WTC11 (cell line): ENCODE measurements around the gene CNTLN. TPM values are rescaled to one million over a fixed set of nuclear protein-coding genes. Genes with fewer than 3 reads are reported as not detected.

ENCODE experiments used
- ATAC-seq: fragments of 200-7000 bp; cut with Tn5 transposase; 2 replicates; pipeline ENCODE4 v1.10.0; 2021; ENCODE audit warnings: mild to moderate bottlenecking, moderate library complexity
- CTCF ChIA-PET: fragments of 300-600 bp; sonication (Branson Sonifier 250); formaldehyde crosslinking; loops from one replicate; lab custom pipeline; 2021; ENCODE audit warnings: antibody characterized with exemption; lab: Charles Lee
- POLR2A ChIA-PET: fragments of 350-600 bp; sonication (Branson Sonifier 250); formaldehyde crosslinking; loops from one replicate; lab custom pipeline; 2021; ENCODE audit warnings: antibody characterized with exemption; lab: Charles Lee
- DNase-seq: peaks from one replicate; pipeline ENCODE4 v3.0.0; 2021; ENCODE audit warnings: low spot score
- H3K27ac Mint-ChIP-seq: 2 replicates; pipeline ENCODE4 v1.8.0; 2021; ENCODE audit warnings: mixed read lengths
- H3K27me3 Mint-ChIP-seq: 2 replicates; pipeline ENCODE4 v1.8.0; 2021; ENCODE audit warnings: low read depth, mild to moderate bottlenecking, moderate library complexity, mixed read lengths
- H3K36me3 Mint-ChIP-seq: 2 replicates; pipeline ENCODE4 v1.8.0; 2021; ENCODE audit warnings: mixed read lengths
- H3K4me1 Mint-ChIP-seq: 2 replicates; pipeline ENCODE4 v1.8.0; 2022; ENCODE audit warnings: mixed read lengths
- H3K4me3 Mint-ChIP-seq: 2 replicates; pipeline ENCODE4 v1.8.0; 2021; ENCODE audit warnings: mild to moderate bottlenecking, moderate library complexity, mixed read lengths
- H3K9me3 Mint-ChIP-seq: 2 replicates; pipeline ENCODE4 v1.8.0; 2021; ENCODE audit warnings: mixed read lengths
- ARID4B ChIP-seq: sonication (generic); formaldehyde crosslinking; IDR thresholded peaks from 2 replicates; pipeline ENCODE4 v1.8.0; 2023; ENCODE audit warnings: missing genetic modification reagents, mild to moderate bottlenecking, borderline replicate concordance
- CREB1 ChIP-seq: sonication (generic); formaldehyde crosslinking; IDR thresholded peaks from 2 replicates; pipeline ENCODE4 v1.8.0; 2023; ENCODE audit warnings: mild to moderate bottlenecking, missing genetic modification reagents
- CTCF ChIP-seq: fragments of 200-600 bp; IDR thresholded peaks from 2 replicates; pipeline ENCODE4 v1.8.0; 2022; ENCODE audit warnings: antibody characterized with exemption
- E2F4 ChIP-seq: sonication (generic); formaldehyde crosslinking; IDR thresholded peaks from 2 replicates; pipeline ENCODE4 v1.8.1; 2022; ENCODE audit warnings: low read depth, mild to moderate bottlenecking, moderate library complexity, missing genetic modification reagents, borderline replicate concordance
- GABPB1 ChIP-seq: sonication (generic); formaldehyde crosslinking; IDR thresholded peaks from 2 replicates; pipeline ENCODE4 v1.8.1; 2023; ENCODE audit warnings: mild to moderate bottlenecking, missing genetic modification reagents
- GRHL2 ChIP-seq: fragments of 250-450 bp; sonication (Bioruptor Pico); IDR thresholded peaks from 2 replicates; pipeline ENCODE4 v1.8.0; 2022; ENCODE audit warnings: mild to moderate bottlenecking, moderate library complexity; ENCODE audit not compliant: insufficient replicate concordance, severe bottlenecking
- HMGA2 ChIP-seq: fragments of 250-450 bp; sonication (Bioruptor Pico); IDR thresholded peaks from 2 replicates; pipeline ENCODE4 v1.4.0; 2021; ENCODE audit warnings: mild to moderate bottlenecking, moderate library complexity
- IRF1 ChIP-seq: sonication (generic); formaldehyde crosslinking; IDR thresholded peaks from 2 replicates; pipeline ENCODE4 v1.8.0; 2023; ENCODE audit warnings: missing genetic modification reagents
- MXD4 ChIP-seq: fragments of 250-450 bp; sonication (Bioruptor Pico); IDR thresholded peaks from 2 replicates; pipeline ENCODE4 v1.8.0; 2021; ENCODE audit warnings: mild to moderate bottlenecking, moderate library complexity, borderline replicate concordance
- NFATC4 ChIP-seq: fragments of 250-450 bp; sonication (Bioruptor Pico); IDR thresholded peaks from 2 replicates; pipeline ENCODE4 v1.9.0; 2021; ENCODE audit warnings: mild to moderate bottlenecking
- NFE2L1 ChIP-seq: sonication (generic); formaldehyde crosslinking; IDR thresholded peaks from 2 replicates; pipeline ENCODE4 v1.8.1; 2023; ENCODE audit warnings: missing genetic modification reagents
- NR2C2 ChIP-seq: sonication (generic); formaldehyde crosslinking; IDR thresholded peaks from 2 replicates; pipeline ENCODE4 v1.8.0; 2022; ENCODE audit warnings: mild to moderate bottlenecking, missing genetic modification reagents
- NR3C1 ChIP-seq: sonication (generic); formaldehyde crosslinking; conservative IDR thresholded peaks from 2 replicates; pipeline ENCODE4 v1.8.1; 2023; ENCODE audit warnings: low read depth, mild to moderate bottlenecking, missing genetic modification reagents
- OVOL2 ChIP-seq: fragments of 250-450 bp; sonication (Bioruptor Pico); IDR thresholded peaks from 2 replicates; pipeline ENCODE4 v1.9.0; 2021; ENCODE audit warnings: mild to moderate bottlenecking, borderline replicate concordance
- PRRX2 ChIP-seq: fragments of 250-450 bp; sonication (Bioruptor Pico); IDR thresholded peaks from 2 replicates; pipeline ENCODE4 v1.8.0; 2021; ENCODE audit warnings: mild to moderate bottlenecking
- RELA ChIP-seq: sonication (generic); formaldehyde crosslinking; IDR thresholded peaks from 2 replicates; pipeline ENCODE4 v1.8.1; 2022; ENCODE audit warnings: missing genetic modification reagents, mild to moderate bottlenecking, borderline replicate concordance
- RORB ChIP-seq: fragments of 250-450 bp; sonication (Bioruptor Pico); IDR thresholded peaks from 2 replicates; pipeline ENCODE4 v1.9.0; 2021; ENCODE audit warnings: mild to moderate bottlenecking
- SOX15 ChIP-seq: fragments of 250-450 bp; sonication (Bioruptor Pico); IDR thresholded peaks from 2 replicates; pipeline ENCODE4 v1.9.0; 2021; ENCODE audit warnings: mild to moderate bottlenecking
- SP1 ChIP-seq: sonication (generic); formaldehyde crosslinking; conservative IDR thresholded peaks from 2 replicates; pipeline ENCODE4 v1.8.1; 2022; ENCODE audit warnings: missing genetic modification reagents
- STAT6 ChIP-seq: sonication (generic); formaldehyde crosslinking; conservative IDR thresholded peaks from 2 replicates; pipeline ENCODE4 v1.8.1; 2023; ENCODE audit warnings: mild to moderate bottlenecking, low read depth, missing genetic modification reagents, moderate library complexity
- TEAD1 ChIP-seq: sonication (generic); formaldehyde crosslinking; IDR thresholded peaks from 2 replicates; pipeline ENCODE4 v1.8.0; 2022; ENCODE audit warnings: mild to moderate bottlenecking, missing genetic modification reagents
- TEAD4 ChIP-seq: sonication (generic); formaldehyde crosslinking; IDR thresholded peaks from 2 replicates; pipeline ENCODE4 v1.8.0; 2022; ENCODE audit warnings: mild to moderate bottlenecking, missing genetic modification reagents
- USF2 ChIP-seq: sonication (generic); formaldehyde crosslinking; IDR thresholded peaks from 2 replicates; pipeline ENCODE4 v1.8.1; 2023; ENCODE audit warnings: mild to moderate bottlenecking, missing genetic modification reagents, moderate library complexity
- ZNF219 ChIP-seq: sonication (generic); formaldehyde crosslinking; IDR thresholded peaks from 2 replicates; pipeline ENCODE4 v1.8.0; 2023; ENCODE audit warnings: missing genetic modification reagents, mild to moderate bottlenecking, borderline replicate concordance
- ZNF317 ChIP-seq: sonication (generic); formaldehyde crosslinking; IDR thresholded peaks from 2 replicates; pipeline ENCODE4 v1.8.1; 2023; ENCODE audit warnings: low read depth, mild to moderate bottlenecking, moderate library complexity, missing genetic modification reagents, borderline replicate concordance
- total RNA-seq: library from RNA; stranded (reverse); gene quantifications from 3 replicates; pipeline ENCODE4 v1.2.3, GENCODE V29; 2021

CNTLN gene
- total RNA-seq, 1 experiment from 2014 or later, result 13.4 TPM

- TF ChIP-seq ARID4B (no peak), CREB1 (CRISPR knock-in tag) (no peak), IRF1 (CRISPR knock-in tag) (no peak), E2F4 (no peak), ZNF219 (no peak)
Measured at GRCh38 chr9:17216011-17216410, 81.2 kb downstream of the CNTLN start (continued).

GRCh38 chr9:17216646-17217045, 81.8 kb downstream of the CNTLN start:
- H3K4me1 Mint-ChIP-seq, result peaks cover 10% of the 10 kb centered on the region

More at GRCh38 chr9:17216646-17217045, 81.8 kb downstream of the CNTLN start:
- Mint-ChIP-seq H3K27me3 (no peaks in the 10 kb centered on the region; the same call in 1 of the 2 replicates), H3K9me3 (peaks cover 24% of the 10 kb centered on the region), H3K27ac (peak overlapping the region; percentile 58; the same call in 1 of the 2 replicates), H3K36me3 (peaks cover 17% of the 10 kb centered on the region), H3K4me3 (no peak overlapping the region)
- ATAC-seq (no peak), DNase-seq (no peak)
- no peak for TF ChIP-seq SOX15 (CRISPR knock-in tag)
- no peak for TF ChIP-seq TEAD1 (CRISPR knock-in tag)
- no peak for TF ChIP-seq TEAD4 (CRISPR knock-in tag)
- TF ChIP-seq NR2C2, result no peak
- no peak for TF ChIP-seq STAT6 (CRISPR knock-in tag)
- no peak for TF ChIP-seq SP1
- no peak for TF ChIP-seq PRRX2
- TF ChIP-seq CTCF, result no peak
- TF ChIP-seq NFE2L1 (CRISPR knock-in tag), result no peak
- no peak for TF ChIP-seq HMGA2
- no peak for TF ChIP-seq NFATC4 (CRISPR knock-in tag)
- no peak for TF ChIP-seq RELA
- no peak for TF ChIP-seq OVOL2 (CRISPR knock-in tag)
- no peak for TF ChIP-seq MXD4 (CRISPR knock-in tag)
- no peak for TF ChIP-seq RORB (CRISPR knock-in tag)
- no peak for TF ChIP-seq USF2 (CRISPR knock-in tag)
- TF ChIP-seq GRHL2 (CRISPR knock-in tag), result no peak
- TF ChIP-seq ZNF317 (CRISPR knock-in tag), result no peak
- no peak for TF ChIP-seq GABPB1
- TF ChIP-seq NR3C1 (CRISPR knock-in tag), result no peak
- ChIA-PET CTCF (no interaction called here), POLR2A (no interaction called here)
